IMR-90 (cell line): Measurements from ENCODE around the gene SDC3. TPM values are rescaled to one million over a fixed set of nuclear protein-coding genes. Genes with fewer than 3 reads are reported as not detected.

Source experiments
- ATAC-seq: fragments of 200-7000 bp; cut with Tn5 transposase; 2 replicates; pipeline ENCODE4 v1.9.1; 2020; ENCODE audit warnings: low read depth, mild to moderate bottlenecking, moderate library complexity
- BruUV-seq: library from RNA; stranded (reverse); fragments of 400-500 nt; replicated peaks from 2 replicates; lab custom pipeline; 2021; lab: Mats Ljungman, UMichigan
- CTCF ChIA-PET: fragments of 300-600 bp; formaldehyde crosslinking; extraction: SDS; loops from one replicate; lab custom pipeline; 2021; ENCODE audit warnings: antibody characterized with exemption; lab: Yijun Ruan, JAX
- POLR2A ChIA-PET: fragments of 300-600 bp; sonication (Branson Sonifier 250); formaldehyde crosslinking; loops from one replicate; lab custom pipeline; 2022; ENCODE audit warnings: antibody characterized with exemption; ENCODE audit not compliant: unreplicated experiment; lab: Charles Lee
- DNase-seq: peaks from one replicate; pipeline ENCODE4 v3.0.0; 2013
- H2AFZ ChIP-seq: replicated peaks from 2 replicates; pipeline ENCODE3; 2013; ENCODE audit warnings: low read length, mild to moderate bottlenecking; ENCODE audit not compliant: poor library complexity
- H2AK5ac ChIP-seq: 2 replicates; pipeline ENCODE4 v1.6.1; 2013; ENCODE audit warnings: low read depth, low read length, inconsistent platforms
- H2AK9ac ChIP-seq: replicated peaks from 2 replicates; pipeline ENCODE3; 2013; ENCODE audit warnings: mild to moderate bottlenecking, low read depth, low read length, moderate library complexity; ENCODE audit not compliant: poor library complexity
- H2BK120ac ChIP-seq: 2 replicates; pipeline ENCODE4 v1.6.1; 2013; ENCODE audit warnings: low read depth, low read length, inconsistent platforms
- H2BK15ac ChIP-seq: 3 replicates; pipeline ENCODE4 v1.6.1; 2013; ENCODE audit warnings: low read depth, low read length, inconsistent platforms
- H2BK20ac ChIP-seq: 2 replicates; pipeline ENCODE4 v1.6.1; 2013; ENCODE audit warnings: low read depth, mild to moderate bottlenecking, inconsistent platforms, low read length, moderate library complexity
- H2BK5ac ChIP-seq: 2 replicates; pipeline ENCODE4 v1.6.1; 2013; ENCODE audit warnings: mild to moderate bottlenecking, low read depth, low read length, inconsistent platforms; ENCODE audit not compliant: poor library complexity, severe bottlenecking
- H3K14ac ChIP-seq: replicated peaks from 2 replicates; pipeline ENCODE4 v1.6.1; 2013; ENCODE audit warnings: low read depth, low read length, inconsistent platforms
- H3K18ac ChIP-seq: 2 replicates; pipeline ENCODE4 v1.6.1; 2013; ENCODE audit warnings: low read depth, low read length, control low read depth
- H3K23ac ChIP-seq: 2 replicates; pipeline ENCODE4 v1.6.1; 2013; ENCODE audit warnings: low read depth, low read length, inconsistent platforms
- H3K27ac ChIP-seq: 2 replicates; pipeline ENCODE4 v1.5.1; 2013; ENCODE audit warnings: mild to moderate bottlenecking, control low read depth, low read length; ENCODE audit not compliant: insufficient read depth
- H3K27me3 ChIP-seq: 2 replicates; pipeline ENCODE4 v1.6.1; 2013; ENCODE audit warnings: low read length; ENCODE audit not compliant: control insufficient read depth, insufficient read depth
- H3K36me3 ChIP-seq: 2 replicates; pipeline ENCODE4 v1.6.1; 2013; ENCODE audit warnings: low read length, mixed read lengths; ENCODE audit not compliant: control insufficient read depth, insufficient read depth
- H3K4ac ChIP-seq: 2 replicates; pipeline ENCODE4 v1.6.1; 2013; ENCODE audit warnings: low read depth, low read length, inconsistent platforms
- H3K4me1 ChIP-seq: 2 replicates; pipeline ENCODE4 v1.6.1; 2013; ENCODE audit warnings: low read length, mixed read lengths; ENCODE audit not compliant: control insufficient read depth, insufficient read depth
- H3K4me2 ChIP-seq: 2 replicates; pipeline ENCODE4 v1.6.1; 2013; ENCODE audit warnings: low read depth, mild to moderate bottlenecking, control low read depth, low read length, moderate library complexity
- H3K4me3 ChIP-seq: 2 replicates; pipeline ENCODE4 v1.5.1; 2013; ENCODE audit warnings: low read depth, mild to moderate bottlenecking, control low read depth, low read length, moderate library complexity; ENCODE audit not compliant: insufficient read depth
- H3K56ac ChIP-seq: 2 replicates; pipeline ENCODE4 v1.6.1; 2013; ENCODE audit warnings: low read length, inconsistent platforms; ENCODE audit not compliant: insufficient read depth; ENCODE audit errors: extremely low read depth
- H3K79me1 ChIP-seq, 2 experiments: 2 replicates each; pipeline ENCODE4 v1.6.1; 2013; ENCODE audit warnings: low read length in 2 of 2, inconsistent platforms in 1 of 2, low read depth in 1 of 2
- H3K9ac ChIP-seq: 2 replicates; pipeline ENCODE4 v1.6.1; 2013; ENCODE audit warnings: low read depth, low read length, control low read depth
- H3K9me1 ChIP-seq: 2 replicates; pipeline ENCODE4 v1.6.1; 2013; ENCODE audit warnings: low read length, inconsistent platforms; ENCODE audit not compliant: insufficient read depth
- H3K9me3 ChIP-seq: 2 replicates; pipeline ENCODE4 v1.6.1; 2013; ENCODE audit warnings: low read length; ENCODE audit not compliant: control insufficient read depth, insufficient read depth
- H4K20me1 ChIP-seq: 2 replicates; pipeline ENCODE4 v1.6.1; 2013; ENCODE audit warnings: low read length, inconsistent platforms; ENCODE audit not compliant: insufficient read depth
- H4K5ac ChIP-seq: 2 replicates; pipeline ENCODE4 v1.6.1; 2013; ENCODE audit warnings: mild to moderate bottlenecking, low read depth, low read length, control low read depth
- H4K8ac ChIP-seq, 2 experiments: 2 replicates each; pipeline ENCODE4 v1.6.1; 2013; ENCODE audit warnings: low read depth in 2 of 2, low read length in 2 of 2, control low read depth in 1 of 2, inconsistent platforms in 1 of 2
- H4K91ac ChIP-seq: 2 replicates; pipeline ENCODE4 v1.6.1; 2013; ENCODE audit warnings: low read depth, low read length, inconsistent platforms; ENCODE audit not compliant: insufficient read depth
- CHD1 ChIP-seq: IDR thresholded peaks from 2 replicates; pipeline ENCODE4 v1.6.1; 2012; ENCODE audit warnings: low read depth, low read length, improper control_type of control experiment
- MAZ ChIP-seq: IDR thresholded peaks from 2 replicates; pipeline ENCODE4 v1.6.1; 2012; ENCODE audit warnings: low read depth, mild to moderate bottlenecking, low read length, improper control_type of control experiment, moderate library complexity, borderline replicate concordance
- MXI1 ChIP-seq: IDR thresholded peaks from 2 replicates; pipeline ENCODE4 v1.6.1; 2012; ENCODE audit warnings: low read depth, mild to moderate bottlenecking, low read length, moderate library complexity, borderline replicate concordance
- NFE2L2 ChIP-seq: fragments of 150-350 bp; IDR thresholded peaks from 2 replicates; pipeline ENCODE4 v1.6.1; 2016; ENCODE audit warnings: low read depth, mild to moderate bottlenecking, low read length
- POLR2A ChIP-seq: IDR thresholded peaks from 2 replicates; pipeline ENCODE4 v1.6.1; 2012; ENCODE audit warnings: mild to moderate bottlenecking, low read depth, low read length
- RAD21 ChIP-seq: IDR thresholded peaks from 2 replicates; pipeline ENCODE4 v1.6.1; 2012; ENCODE audit warnings: low read length, improper control_type of control experiment
- WGBS, 2 experiments: methylation state at CpG; one replicate each; pipeline versions ENCODE4 v1.1.5 to v1.1.7; 2013; ENCODE audit warnings: missing lambda C conversion rate in 2 of 2; ENCODE audit not compliant: insufficient read length in 1 of 2; ENCODE audit errors: extremely low coverage in 2 of 2; 5-methylcytosine and 5-hydroxymethylcytosine counted together
- dilution Hi-C: fragments of 300-500 bp; cut with HindIII; formaldehyde crosslinking; loops from one replicate; pipeline ENCODE4 v1.14.3; 2018; ENCODE audit warnings: low sequenced_read_pairs; ENCODE audit not compliant: unreplicated experiment
- in situ Hi-C: fragments of 300-500 bp; cut with MboI; formaldehyde crosslinking; loops from 3 replicates; pipeline ENCODE4 v1.14.3; 2019; ENCODE audit warnings: low sequenced_read_pairs, inconsistent platforms, mixed read lengths
- intact Hi-C: fragments of 100-400 bp; cut with micrococcal nuclease; formaldehyde crosslinking; loops from 2 replicates; pipeline ENCODE4 v1.10.0; 2022
- polyA plus RNA-seq, 3 experiments: library from polyadenylated mRNA; depleted of rRNA; stranded (reverse); fragments of >200 nt; gene quantifications; 2 replicates each; pipeline ENCODE4 v1.2.3, GENCODE V29; 2012; ENCODE audit warnings: low replicate concordance in 1 of 3
- total RNA-seq: library from RNA; depleted of rRNA; stranded (reverse); fragments of >200 nt; gene quantifications from 2 replicates; pipeline ENCODE4 v1.2.3, GENCODE V29; 2012
- TF ChIP-seq, protein P1 (sequence below): fragments of 150-350 bp; IDR thresholded peaks from 2 replicates; pipeline ENCODE4 v1.6.1; 2017; ENCODE audit warnings: mild to moderate bottlenecking, antibody characterized with exemption, low read length, low read depth

The SDC3 gene
- total and polyA plus RNA-seq, 2 of the 4 experiments (the other 2 are of a cell fraction) = 13.1 to 71.5 TPM

GRCh38 chr1:30907481-30908315, 860 bp downstream of the SDC3 start:
- peak overlapping the region; percentile 79 for H3K14ac ChIP-seq
- H3K9me3 ChIP-seq = no peaks in the 10 kb centered on the region
- H2AK9ac ChIP-seq = peak overlapping the region; percentile 33
- in situ Hi-C loops (no loop called here), intact Hi-C loops (no loop called here), dilution Hi-C loops (loop anchor here (25.0 kb wide), 1 partner anchor 95 kb away; no protein-coding TSS in a partner anchor)
- H2BK20ac ChIP-seq = no peak overlapping the region
- ATAC-seq = no peak
- H4K91ac ChIP-seq = peak overlapping the region; percentile 38
- DNase-seq = no peak
- ChIA-PET POLR2A (interaction anchor here (0.5 kb wide), 1 partner anchor 12 kb away, joined by 3 read pairs; no protein-coding TSS in a partner anchor), CTCF (interaction anchor here (0.6 to 7.7 kb wide), 3 partner anchors 105 to 128 kb away, joined by 3 to 122 read pairs (median 14); no protein-coding TSS in a partner anchor)
- peaks cover 19% of the 10 kb centered on the region; the same call in 1 of the 2 replicates for H3K9me1 ChIP-seq
- H2AFZ ChIP-seq = peak overlapping the region; percentile 3
- WGBS, 2 experiments = 20% methylated on average over 7 of the region's 47 CpGs; no CpG with 5 or more reads in 1 of the 2 experiments
- H3K4me3 ChIP-seq = peak overlapping the region; percentile 85
- no peaks in the 10 kb centered on the region for H3K36me3 ChIP-seq
- H3K4me2 ChIP-seq = peak overlapping the region; percentile 98
- H3K23ac ChIP-seq = peak overlapping the region; percentile 58
- H3K79me1 ChIP-seq = peaks cover 38 to 56% of the 10 kb centered on the region in 2 experiments
- H4K20me1 ChIP-seq = peaks cover 49% of the 10 kb centered on the region
- no peak overlapping the region for H2BK15ac ChIP-seq
- no peak overlapping the region for H2BK5ac ChIP-seq
- TF ChIP-seq POLR2A = no peak
- TF ChIP-seq CHD1 = no peak
- TF ChIP-seq NFE2L2 = no peak
- TF ChIP-seq, protein P1, sequence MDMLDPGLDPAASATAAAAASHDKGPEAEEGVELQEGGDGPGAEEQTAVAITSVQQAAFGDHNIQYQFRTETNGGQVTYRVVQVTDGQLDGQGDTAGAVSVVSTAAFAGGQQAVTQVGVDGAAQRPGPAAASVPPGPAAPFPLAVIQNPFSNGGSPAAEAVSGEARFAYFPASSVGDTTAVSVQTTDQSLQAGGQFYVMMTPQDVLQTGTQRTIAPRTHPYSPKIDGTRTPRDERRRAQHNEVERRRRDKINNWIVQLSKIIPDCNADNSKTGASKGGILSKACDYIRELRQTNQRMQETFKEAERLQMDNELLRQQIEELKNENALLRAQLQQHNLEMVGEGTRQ = no peak
- 0 out of 2 replicates have a peak, but pooled peaks have one; percentile 18 for TF ChIP-seq MAZ
- TF ChIP-seq RAD21 = no peak
- TF ChIP-seq MXI1 = peak; percentile 14; the same call in 1 of the 2 replicates
- H4K5ac ChIP-seq = no peak overlapping the region
- H2BK120ac ChIP-seq = no peak overlapping the region
- no TSS peak for BruUV-seq
- no peak overlapping the region; the same call in 1 of the 2 replicates for H3K18ac ChIP-seq
- H2AK5ac ChIP-seq = peak overlapping the region; percentile 80
- H3K9ac ChIP-seq = peak overlapping the region; percentile 81
- peak overlapping the region; percentile 32; the same call in 1 of the 2 replicates for H3K27ac ChIP-seq
- H3K4me1 ChIP-seq = peaks cover 31% of the 10 kb centered on the region
- H4K8ac ChIP-seq = no peak overlapping the region
- no peak overlapping the region for H3K56ac ChIP-seq
- no peaks in the 10 kb centered on the region for H3K27me3 ChIP-seq
- H3K4ac ChIP-seq = peak overlapping the region; percentile 82
